ENCODE data around the gene FTCDNL1. TPM values are rescaled to one million over a fixed set of nuclear protein-coding genes. Genes with fewer than 3 reads are reported as not detected.

FTCDNL1 gene
- total and polyA plus RNA-seq, 4 donors, result 2.1 to 5.3 (median 4.1) TPM

DNA sequence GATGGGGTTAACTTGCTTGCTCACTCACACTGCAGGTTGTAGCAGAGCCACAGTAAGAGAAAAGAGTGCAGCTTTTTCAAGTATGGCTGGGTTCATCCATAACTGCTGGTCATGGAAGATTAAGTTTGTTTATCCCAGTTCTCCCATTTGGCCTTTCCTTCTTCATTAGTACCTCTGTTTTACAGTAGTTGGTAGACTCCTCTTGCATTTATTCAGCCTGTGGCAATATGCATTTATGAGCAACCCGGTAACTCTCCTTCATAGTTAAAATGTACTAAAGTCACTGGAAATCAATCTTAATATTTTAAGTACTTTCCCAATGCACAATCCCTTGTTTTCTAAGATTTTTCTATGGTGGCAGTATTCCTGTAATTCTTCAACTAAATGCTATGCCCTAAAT, 14.0 kb downstream of the FTCDNL1 start:
- 97% methylated on average over 1 of the region's 1 CpG for WGBS

DNA sequence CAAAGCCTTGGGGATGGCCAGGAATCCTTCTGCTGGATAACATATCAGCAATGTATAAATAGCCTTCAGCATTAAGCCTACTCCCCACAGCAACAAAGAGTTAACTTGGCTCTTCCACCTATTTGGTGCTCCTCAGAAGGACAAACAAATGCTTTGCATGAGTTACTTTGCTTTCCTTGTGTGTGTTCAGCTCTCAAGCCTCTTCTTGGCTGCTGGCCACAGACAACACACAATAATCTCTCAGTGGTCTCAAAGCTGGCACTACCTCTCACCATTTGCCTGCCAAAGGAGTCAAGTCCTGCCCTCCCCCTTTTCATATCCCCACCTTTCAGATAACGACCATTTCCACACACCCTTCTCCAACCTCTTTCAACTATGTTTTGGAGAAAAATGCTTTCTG, 17.5 kb downstream of the FTCDNL1 start:
- Histone ChIP-seq H3K4me1 (ENCODE audit: control insufficient read depth in 4 of 4, insufficient read depth in 4 of 4, low read length in 3 of 4) (no peaks in the 10 kb centered on the region), H3K9me3 (ENCODE audit: control insufficient read depth in 4 of 4, low read length in 3 of 4) (no peaks in the 10 kb centered on the region), H3K36me3 (ENCODE audit: control insufficient read depth in 4 of 4, insufficient read depth in 3 of 4, low read depth in 1 of 4, low read length in 3 of 4) (peaks cover 0 to 8% (median 0%) of the 10 kb centered on the region in 4 donors), H3K9ac (ENCODE audit: low read depth in 1 of 2, low read length in 2 of 2) (no peak overlapping the region), H3K27me3 (ENCODE audit: control insufficient read depth in 4 of 4, insufficient read depth in 4 of 4, low read length in 3 of 4) (no peaks in the 10 kb centered on the region), H3K4me3 (ENCODE audit: low read depth in 1 of 3, low read length in 3 of 3) (no peak overlapping the region), H3K27ac (ENCODE audit: low read depth in 1 of 2, low read length in 2 of 2) (no peak overlapping the region)
- WGBS, result 79% methylated on average over 1 of the region's 1 CpG
- DNase-seq (ENCODE audit: low spot score), result no peak
- TF ChIP-seq JUND (IDR thresholded peaks at IDR 0.05) (no peak), GABPA (IDR thresholded peaks at IDR 0.05 in 1 of 2, conservative IDR thresholded peaks at IDR 0.05 in 1 of 2) (no peak), TAF1 (conservative IDR thresholded peaks at IDR 0.05) (no peak), EGR1 (IDR thresholded peaks at IDR 0.05; ENCODE audit: low read depth in 2 of 2) (no peak), SP1 (IDR thresholded peaks at IDR 0.05) (no peak), HNF4G (IDR thresholded peaks at IDR 0.05) (no peak), YY1 (IDR thresholded peaks at IDR 0.05) (no peak), FOXA2 (IDR thresholded peaks at IDR 0.05) (no peak), FOXA1 (IDR thresholded peaks at IDR 0.05) (no peak), NR2F2 (IDR thresholded peaks at IDR 0.05) (no peak)
- TF ChIP-seq, protein P1, sequence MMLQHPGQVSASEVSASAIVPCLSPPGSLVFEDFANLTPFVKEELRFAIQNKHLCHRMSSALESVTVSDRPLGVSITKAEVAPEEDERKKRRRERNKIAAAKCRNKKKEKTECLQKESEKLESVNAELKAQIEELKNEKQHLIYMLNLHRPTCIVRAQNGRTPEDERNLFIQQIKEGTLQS (IDR thresholded peaks at IDR 0.05), result no peak
- TF ChIP-seq, protein P2, sequence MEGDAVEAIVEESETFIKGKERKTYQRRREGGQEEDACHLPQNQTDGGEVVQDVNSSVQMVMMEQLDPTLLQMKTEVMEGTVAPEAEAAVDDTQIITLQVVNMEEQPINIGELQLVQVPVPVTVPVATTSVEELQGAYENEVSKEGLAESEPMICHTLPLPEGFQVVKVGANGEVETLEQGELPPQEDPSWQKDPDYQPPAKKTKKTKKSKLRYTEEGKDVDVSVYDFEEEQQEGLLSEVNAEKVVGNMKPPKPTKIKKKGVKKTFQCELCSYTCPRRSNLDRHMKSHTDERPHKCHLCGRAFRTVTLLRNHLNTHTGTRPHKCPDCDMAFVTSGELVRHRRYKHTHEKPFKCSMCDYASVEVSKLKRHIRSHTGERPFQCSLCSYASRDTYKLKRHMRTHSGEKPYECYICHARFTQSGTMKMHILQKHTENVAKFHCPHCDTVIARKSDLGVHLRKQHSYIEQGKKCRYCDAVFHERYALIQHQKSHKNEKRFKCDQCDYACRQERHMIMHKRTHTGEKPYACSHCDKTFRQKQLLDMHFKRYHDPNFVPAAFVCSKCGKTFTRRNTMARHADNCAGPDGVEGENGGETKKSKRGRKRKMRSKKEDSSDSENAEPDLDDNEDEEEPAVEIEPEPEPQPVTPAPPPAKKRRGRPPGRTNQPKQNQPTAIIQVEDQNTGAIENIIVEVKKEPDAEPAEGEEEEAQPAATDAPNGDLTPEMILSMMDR (IDR thresholded peaks at IDR 0.05; ENCODE audit: low read depth, low read length, missing input control), result no peak
- TF ChIP-seq, protein P3, sequence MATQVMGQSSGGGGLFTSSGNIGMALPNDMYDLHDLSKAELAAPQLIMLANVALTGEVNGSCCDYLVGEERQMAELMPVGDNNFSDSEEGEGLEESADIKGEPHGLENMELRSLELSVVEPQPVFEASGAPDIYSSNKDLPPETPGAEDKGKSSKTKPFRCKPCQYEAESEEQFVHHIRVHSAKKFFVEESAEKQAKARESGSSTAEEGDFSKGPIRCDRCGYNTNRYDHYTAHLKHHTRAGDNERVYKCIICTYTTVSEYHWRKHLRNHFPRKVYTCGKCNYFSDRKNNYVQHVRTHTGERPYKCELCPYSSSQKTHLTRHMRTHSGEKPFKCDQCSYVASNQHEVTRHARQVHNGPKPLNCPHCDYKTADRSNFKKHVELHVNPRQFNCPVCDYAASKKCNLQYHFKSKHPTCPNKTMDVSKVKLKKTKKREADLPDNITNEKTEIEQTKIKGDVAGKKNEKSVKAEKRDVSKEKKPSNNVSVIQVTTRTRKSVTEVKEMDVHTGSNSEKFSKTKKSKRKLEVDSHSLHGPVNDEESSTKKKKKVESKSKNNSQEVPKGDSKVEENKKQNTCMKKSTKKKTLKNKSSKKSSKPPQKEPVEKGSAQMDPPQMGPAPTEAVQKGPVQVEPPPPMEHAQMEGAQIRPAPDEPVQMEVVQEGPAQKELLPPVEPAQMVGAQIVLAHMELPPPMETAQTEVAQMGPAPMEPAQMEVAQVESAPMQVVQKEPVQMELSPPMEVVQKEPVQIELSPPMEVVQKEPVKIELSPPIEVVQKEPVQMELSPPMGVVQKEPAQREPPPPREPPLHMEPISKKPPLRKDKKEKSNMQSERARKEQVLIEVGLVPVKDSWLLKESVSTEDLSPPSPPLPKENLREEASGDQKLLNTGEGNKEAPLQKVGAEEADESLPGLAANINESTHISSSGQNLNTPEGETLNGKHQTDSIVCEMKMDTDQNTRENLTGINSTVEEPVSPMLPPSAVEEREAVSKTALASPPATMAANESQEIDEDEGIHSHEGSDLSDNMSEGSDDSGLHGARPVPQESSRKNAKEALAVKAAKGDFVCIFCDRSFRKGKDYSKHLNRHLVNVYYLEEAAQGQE (IDR thresholded peaks at IDR 0.05), result no peak
- TF ChIP-seq, protein P4, sequence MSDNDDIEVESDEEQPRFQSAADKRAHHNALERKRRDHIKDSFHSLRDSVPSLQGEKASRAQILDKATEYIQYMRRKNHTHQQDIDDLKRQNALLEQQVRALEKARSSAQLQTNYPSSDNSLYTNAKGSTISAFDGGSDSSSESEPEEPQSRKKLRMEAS (IDR thresholded peaks at IDR 0.05), result no peak

More for the DNA sequence above, 14.0 kb downstream of the FTCDNL1 start:
- Histone ChIP-seq H3K27me3 (ENCODE audit: control insufficient read depth in 4 of 4, insufficient read depth in 4 of 4, low read length in 3 of 4) (no peaks in the 10 kb centered on the region), H3K9ac (ENCODE audit: low read depth in 1 of 2, low read length in 2 of 2) (no peak overlapping the region), H3K4me3 (ENCODE audit: low read depth in 1 of 3, low read length in 3 of 3) (no peak overlapping the region), H3K9me3 (ENCODE audit: control insufficient read depth in 4 of 4, low read length in 3 of 4) (no peaks in the 10 kb centered on the region), H3K4me1 (ENCODE audit: control insufficient read depth in 4 of 4, insufficient read depth in 4 of 4, low read length in 3 of 4) (no peaks in the 10 kb centered on the region), H3K36me3 (ENCODE audit: control insufficient read depth in 4 of 4, insufficient read depth in 3 of 4, low read depth in 1 of 4, low read length in 3 of 4) (peaks cover 0 to 8% (median 2%) of the 10 kb centered on the region in 4 donors), H3K27ac (ENCODE audit: low read depth in 1 of 2, low read length in 2 of 2) (no peak overlapping the region)
- TF ChIP-seq GABPA (IDR thresholded peaks at IDR 0.05 in 1 of 2, conservative IDR thresholded peaks at IDR 0.05 in 1 of 2) (no peak), SP1 (IDR thresholded peaks at IDR 0.05) (no peak), RAD21 (IDR thresholded peaks at IDR 0.05) (no peak), YY1 (IDR thresholded peaks at IDR 0.05) (no peak), EGR1 (IDR thresholded peaks at IDR 0.05; ENCODE audit: low read depth in 2 of 2) (no peak), JUND (IDR thresholded peaks at IDR 0.05) (no peak)
- TF ChIP-seq, protein P1 (IDR thresholded peaks at IDR 0.05), result no peak
- TF ChIP-seq, protein P2 (IDR thresholded peaks at IDR 0.05; ENCODE audit: low read depth, low read length, missing input control), result no peak
- TF ChIP-seq, protein P5, sequence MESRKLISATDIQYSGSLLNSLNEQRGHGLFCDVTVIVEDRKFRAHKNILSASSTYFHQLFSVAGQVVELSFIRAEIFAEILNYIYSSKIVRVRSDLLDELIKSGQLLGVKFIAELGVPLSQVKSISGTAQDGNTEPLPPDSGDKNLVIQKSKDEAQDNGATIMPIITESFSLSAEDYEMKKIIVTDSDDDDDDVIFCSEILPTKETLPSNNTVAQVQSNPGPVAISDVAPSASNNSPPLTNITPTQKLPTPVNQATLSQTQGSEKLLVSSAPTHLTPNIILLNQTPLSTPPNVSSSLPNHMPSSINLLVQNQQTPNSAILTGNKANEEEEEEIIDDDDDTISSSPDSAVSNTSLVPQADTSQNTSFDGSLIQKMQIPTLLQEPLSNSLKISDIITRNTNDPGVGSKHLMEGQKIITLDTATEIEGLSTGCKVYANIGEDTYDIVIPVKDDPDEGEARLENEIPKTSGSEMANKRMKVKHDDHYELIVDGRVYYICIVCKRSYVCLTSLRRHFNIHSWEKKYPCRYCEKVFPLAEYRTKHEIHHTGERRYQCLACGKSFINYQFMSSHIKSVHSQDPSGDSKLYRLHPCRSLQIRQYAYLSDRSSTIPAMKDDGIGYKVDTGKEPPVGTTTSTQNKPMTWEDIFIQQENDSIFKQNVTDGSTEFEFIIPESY (IDR thresholded peaks at IDR 0.05), result no peak
- TF ChIP-seq, protein P4 (IDR thresholded peaks at IDR 0.05), result no peak
- no peak for DNase-seq (ENCODE audit: low spot score)

Measured in liver (tissue), 9 donors.